PC-3 (cell line): ENCODE data around the gene NKAIN2. TPM values are rescaled to one million over a fixed set of nuclear protein-coding genes. Genes with fewer than 3 reads are reported as not detected.

ENCODE experiments used
- ATAC-seq: fragments of 200-7000 bp; cut with Tn5 transposase; 2 replicates; pipeline ENCODE4 v1.9.1; 2020; ENCODE audit warnings: mild to moderate bottlenecking, moderate library complexity
- BruUV-seq: library from RNA; stranded (reverse); fragments of 400-500 nt; replicated peaks from 2 replicates; lab custom pipeline; 2021; lab: Mats Ljungman, UMichigan
- CTCF ChIA-PET: fragments of 300-600 bp; sonication (Branson Sonifier 250); formaldehyde crosslinking; loops from one replicate; lab custom pipeline; 2022; ENCODE audit warnings: antibody characterized with exemption; lab: Charles Lee
- POLR2A ChIA-PET: fragments of 300-600 bp; sonication (Branson Sonifier 250); formaldehyde crosslinking; loops from one replicate; lab custom pipeline; 2022; ENCODE audit warnings: antibody characterized with exemption; ENCODE audit not compliant: unreplicated experiment; lab: Charles Lee
- DNase-seq: peaks from one replicate; pipeline ENCODE4 v3.0.0-alpha.2; 2015
- H2AFZ ChIP-seq: fragments of 300-600 bp; sonication (generic); 2 replicates; pipeline ENCODE4 v1.6.0; 2016; ENCODE audit warnings: antibody characterized with exemption, low read length
- H3F3A ChIP-seq: fragments of 300-600 bp; sonication (generic); one replicate; pipeline ENCODE4 v1.6.0; 2017; ENCODE audit warnings: antibody characterized with exemption, low read length, control low read depth, mild to moderate bottlenecking; ENCODE audit not compliant: unreplicated experiment
- H3K27ac ChIP-seq: fragments of 300-600 bp; sonication (generic); 2 replicates; pipeline ENCODE4 v1.5.1; 2016; ENCODE audit warnings: mild to moderate bottlenecking, low read length
- H3K27me3 ChIP-seq: fragments of 300-600 bp; sonication (generic); 2 replicates; pipeline ENCODE4 v1.6.1; 2016; ENCODE audit warnings: low read length, mixed read lengths
- H3K36me3 ChIP-seq: fragments of 300-600 bp; sonication (generic); 2 replicates; pipeline ENCODE4 v1.6.1; 2016; ENCODE audit warnings: low read depth, mixed run types, low read length, mixed read lengths
- H3K4me1 ChIP-seq: fragments of 300-600 bp; sonication (generic); 2 replicates; pipeline ENCODE4 v1.5.1; 2016; ENCODE audit warnings: low read length; ENCODE audit not compliant: insufficient read depth
- H3K4me2 ChIP-seq: fragments of 300-600 bp; sonication (generic); 2 replicates; pipeline ENCODE4 v1.6.0; 2016; ENCODE audit warnings: low read length
- H3K4me3 ChIP-seq: fragments of 300-600 bp; sonication (generic); 2 replicates; pipeline ENCODE4 v1.5.1; 2016; ENCODE audit warnings: mild to moderate bottlenecking, low read length, mixed read lengths
- H3K79me2 ChIP-seq: fragments of 300-600 bp; sonication (generic); 2 replicates; pipeline ENCODE4 v1.6.1; 2017; ENCODE audit warnings: low read length, mixed read lengths
- H3K9ac ChIP-seq: fragments of 300-600 bp; sonication (generic); 2 replicates; pipeline ENCODE4 v1.6.0; 2016; ENCODE audit warnings: mild to moderate bottlenecking, low read length
- H3K9me2 ChIP-seq: fragments of 300-600 bp; sonication (generic); replicated peaks from 2 replicates; pipeline ENCODE4 v1.6.1; 2016; ENCODE audit warnings: mixed run types, low read length, mixed read lengths
- H3K9me3 ChIP-seq: fragments of 300-600 bp; sonication (generic); 2 replicates; pipeline ENCODE4 v1.6.1; 2016; ENCODE audit warnings: low read length, mixed read lengths
- H4K20me1 ChIP-seq: fragments of 300-600 bp; sonication (generic); 2 replicates; pipeline ENCODE4 v1.6.1; 2016; ENCODE audit warnings: low read length, mixed read lengths
- EZH2 ChIP-seq: fragments of 300-600 bp; sonication (generic); IDR thresholded peaks from one replicate; pipeline ENCODE4 v1.6.1; 2017; ENCODE audit warnings: antibody characterized with exemption, mild to moderate bottlenecking, low read length; ENCODE audit not compliant: unreplicated experiment
- EZH2phosphoT487 ChIP-seq: fragments of 300-600 bp; sonication (generic); IDR thresholded peaks from 2 replicates; pipeline ENCODE4 v1.6.1; 2018; ENCODE audit warnings: mild to moderate bottlenecking, antibody characterized with exemption, low read length, borderline replicate concordance
- intact Hi-C: fragments of 100-400 bp; cut with micrococcal nuclease; formaldehyde crosslinking; loops from 2 replicates; pipeline ENCODE4 v1.9.0; 2023
- total RNA-seq: library from RNA; depleted of rRNA; stranded (reverse); fragments of >200 nt; gene quantifications from 2 replicates; pipeline ENCODE4 v1.2.3, GENCODE V29; 2014
- TF ChIP-seq, protein P1 (sequence below): fragments of 300-600 bp; sonication (generic); conservative IDR thresholded peaks from 2 replicates; pipeline ENCODE4 v1.5.1; 2017; ENCODE audit warnings: antibody characterized with exemption, low read depth, mild to moderate bottlenecking, low read length

Gene NKAIN2
- total RNA-seq, 1 experiment from 2014 or later, result not detected

DNA sequence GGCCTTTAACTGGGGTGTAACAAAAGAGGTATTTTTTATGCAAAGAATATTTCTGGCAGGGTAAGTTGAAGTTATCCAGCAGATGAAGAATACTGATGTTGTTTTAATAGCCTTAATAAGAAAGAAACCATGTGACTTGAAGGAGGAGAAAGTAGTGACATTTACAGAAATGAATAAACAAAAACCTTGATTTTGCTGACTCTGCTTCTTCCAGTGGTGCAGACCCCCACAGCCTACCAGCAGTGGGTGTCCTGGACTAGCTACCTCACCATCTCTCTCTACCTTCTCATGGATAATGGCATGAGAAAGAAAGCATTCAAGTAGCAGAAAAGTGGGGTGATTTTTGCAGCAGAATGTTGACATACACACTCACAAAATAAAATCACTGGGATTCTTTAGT, 996.0 kb downstream of the NKAIN2 start:
- no TSS peak for BruUV-seq
- no peak for DNase-seq
- Histone ChIP-seq H3K4me3 (no peak overlapping the region), H3K4me2 (no peak overlapping the region), H3K27me3 (peaks cover 46% of the 10 kb centered on the region), H3K9ac (no peak overlapping the region), H3K4me1 (no peaks in the 10 kb centered on the region), H3K36me3 (no peaks in the 10 kb centered on the region), H3K27ac (no peak overlapping the region), H3K79me2 (no peaks in the 10 kb centered on the region), H2AFZ (no peak overlapping the region), H3K9me3 (no peaks in the 10 kb centered on the region), H3K9me2 (no peaks in the 10 kb centered on the region), H3F3A (no peaks in the 10 kb centered on the region), H4K20me1 (no peaks in the 10 kb centered on the region)
- no peak for TF ChIP-seq EZH2phosphoT487
- TF ChIP-seq, protein P1, sequence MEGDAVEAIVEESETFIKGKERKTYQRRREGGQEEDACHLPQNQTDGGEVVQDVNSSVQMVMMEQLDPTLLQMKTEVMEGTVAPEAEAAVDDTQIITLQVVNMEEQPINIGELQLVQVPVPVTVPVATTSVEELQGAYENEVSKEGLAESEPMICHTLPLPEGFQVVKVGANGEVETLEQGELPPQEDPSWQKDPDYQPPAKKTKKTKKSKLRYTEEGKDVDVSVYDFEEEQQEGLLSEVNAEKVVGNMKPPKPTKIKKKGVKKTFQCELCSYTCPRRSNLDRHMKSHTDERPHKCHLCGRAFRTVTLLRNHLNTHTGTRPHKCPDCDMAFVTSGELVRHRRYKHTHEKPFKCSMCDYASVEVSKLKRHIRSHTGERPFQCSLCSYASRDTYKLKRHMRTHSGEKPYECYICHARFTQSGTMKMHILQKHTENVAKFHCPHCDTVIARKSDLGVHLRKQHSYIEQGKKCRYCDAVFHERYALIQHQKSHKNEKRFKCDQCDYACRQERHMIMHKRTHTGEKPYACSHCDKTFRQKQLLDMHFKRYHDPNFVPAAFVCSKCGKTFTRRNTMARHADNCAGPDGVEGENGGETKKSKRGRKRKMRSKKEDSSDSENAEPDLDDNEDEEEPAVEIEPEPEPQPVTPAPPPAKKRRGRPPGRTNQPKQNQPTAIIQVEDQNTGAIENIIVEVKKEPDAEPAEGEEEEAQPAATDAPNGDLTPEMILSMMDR, result no peak
- intact Hi-C loops, result loop anchor here (5.0 kb wide), 1 partner anchor 997 kb away; the partner anchor contains the start of gene NKAIN2
- no peak for ATAC-seq
- CTCF ChIA-PET, result no interaction called here
- POLR2A ChIA-PET, result no interaction called here

DNA sequence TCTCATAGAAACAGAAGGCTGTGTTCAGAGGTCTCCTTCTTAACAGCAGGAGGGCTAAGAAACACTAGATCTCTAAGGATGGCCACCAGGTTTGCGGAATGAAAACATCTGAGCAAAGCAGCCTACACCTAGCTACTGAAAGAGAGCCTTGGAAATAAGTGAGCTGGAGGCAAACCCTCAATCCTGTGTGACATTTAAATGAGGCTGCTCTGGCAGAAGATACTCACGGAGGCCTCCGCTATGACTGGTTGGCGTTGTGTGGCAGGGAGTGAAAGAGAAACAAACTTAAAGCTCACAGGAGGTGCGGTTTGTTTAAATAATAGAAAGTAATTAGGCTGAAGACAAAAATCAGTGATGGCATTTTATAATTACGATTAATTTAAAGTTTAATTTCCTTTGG, 996.6 kb downstream of the NKAIN2 start:
- Histone ChIP-seq H3K79me2 (no peaks in the 10 kb centered on the region), H3K4me3 (no peak overlapping the region), H3K27me3 (peaks cover 46% of the 10 kb centered on the region), H3K4me2 (no peak overlapping the region), H3K9me2 (no peaks in the 10 kb centered on the region), H3F3A (no peaks in the 10 kb centered on the region), H2AFZ (no peak overlapping the region), H3K36me3 (no peaks in the 10 kb centered on the region), H3K9me3 (no peaks in the 10 kb centered on the region), H3K9ac (no peak overlapping the region), H4K20me1 (no peaks in the 10 kb centered on the region), H3K27ac (no peak overlapping the region), H3K4me1 (no peaks in the 10 kb centered on the region)
- intact Hi-C loops, result no loop called here
- BruUV-seq, result no TSS peak
- CTCF ChIA-PET, result no interaction called here
- DNase-seq (no peak), ATAC-seq (no peak)
- TF ChIP-seq EZH2 (no peak), EZH2phosphoT487 (no peak)
- TF ChIP-seq, protein P1, result no peak
- POLR2A ChIA-PET, result no interaction called here

DNA sequence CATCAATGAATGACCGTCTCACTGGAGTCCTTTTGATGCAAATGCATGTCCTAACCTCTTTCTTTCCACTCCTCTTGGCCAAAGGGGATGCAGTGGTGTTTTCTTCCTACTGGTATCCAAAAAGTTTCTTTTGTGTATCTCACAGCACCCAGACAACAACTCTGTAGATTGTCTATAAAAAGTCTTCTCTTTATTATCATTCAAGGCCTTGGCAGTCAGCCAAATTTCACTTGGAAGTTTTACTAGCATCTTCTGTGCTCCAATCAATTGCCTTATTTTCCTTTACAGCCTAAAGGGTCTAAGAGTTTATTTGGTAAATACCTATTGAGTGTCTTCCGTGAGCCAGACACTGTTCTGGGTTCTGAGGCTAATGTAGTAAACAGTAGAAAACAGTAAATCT, 1008.4 kb downstream of the NKAIN2 start:
- Histone ChIP-seq H3K4me2 (no peak overlapping the region), H3K79me2 (no peaks in the 10 kb centered on the region), H3K4me3 (no peak overlapping the region), H4K20me1 (no peaks in the 10 kb centered on the region), H3K9me2 (no peaks in the 10 kb centered on the region), H3K27me3 (peaks cover 17% of the 10 kb centered on the region; the same call in 1 of the 2 replicates), H3K4me1 (no peaks in the 10 kb centered on the region), H3K9ac (no peak overlapping the region), H3K9me3 (no peaks in the 10 kb centered on the region), H2AFZ (no peak overlapping the region), H3K36me3 (no peaks in the 10 kb centered on the region), H3K27ac (no peak overlapping the region), H3F3A (no peaks in the 10 kb centered on the region)
- CTCF ChIA-PET, result no interaction called here
- POLR2A ChIA-PET, result no interaction called here
- TF ChIP-seq, protein P1, result no peak
- TF ChIP-seq EZH2phosphoT487, result no peak
- no peak for TF ChIP-seq EZH2
- DNase-seq (no peak), ATAC-seq (no peak)
- intact Hi-C loops, result no loop called here
- no TSS peak for BruUV-seq
